Smooth muscle cell (in vitro differentiated cells): Measurements from ENCODE around the gene CALCOCO2. TPM values are rescaled to one million over a fixed set of nuclear protein-coding genes. Genes with fewer than 3 reads are reported as not detected.

Experiments used
- DNase-seq: peaks from one replicate; lab custom pipeline; 2025; ENCODE audit not compliant: unreplicated experiment; lab: John Stamatoyannopoulos, UW
- H2AFZ ChIP-seq: fragments of 200-600 bp; sonication (generic); 2 replicates; pipeline ENCODE4 v1.6.0; 2016; ENCODE audit warnings: antibody characterized with exemption, low read depth, mild to moderate bottlenecking
- H3F3A ChIP-seq: fragments of 200-600 bp; sonication (generic); 2 replicates; pipeline ENCODE4 v1.6.0; 2017; ENCODE audit warnings: antibody characterized with exemption, low read depth
- H3K27ac ChIP-seq: fragments of 200-600 bp; sonication (generic); 2 replicates; pipeline ENCODE4 v1.5.1; 2016; ENCODE audit warnings: low read depth, mild to moderate bottlenecking
- H3K27me3 ChIP-seq: fragments of 200-600 bp; sonication (generic); 2 replicates; pipeline ENCODE4 v1.6.1; 2016; ENCODE audit warnings: low read depth, mild to moderate bottlenecking
- H3K36me3 ChIP-seq: fragments of 200-600 bp; sonication (generic); 2 replicates; pipeline ENCODE4 v1.5.1; 2016; ENCODE audit warnings: low read depth
- H3K4me1 ChIP-seq: fragments of 200-600 bp; sonication (generic); 2 replicates; pipeline ENCODE4 v1.5.1; 2016; ENCODE audit warnings: low read depth
- H3K4me2 ChIP-seq: fragments of 200-600 bp; sonication (generic); 2 replicates; pipeline ENCODE4 v1.6.0; 2016; ENCODE audit warnings: mild to moderate bottlenecking
- H3K4me3 ChIP-seq: fragments of 200-600 bp; sonication (generic); 2 replicates; pipeline ENCODE4 v1.5.1; 2016; ENCODE audit warnings: mild to moderate bottlenecking
- H3K79me2 ChIP-seq: fragments of 200-600 bp; sonication (generic); 2 replicates; pipeline ENCODE4 v1.6.0; 2016; ENCODE audit warnings: low read depth, mild to moderate bottlenecking
- H3K9ac ChIP-seq: fragments of 200-600 bp; sonication (generic); 2 replicates; pipeline ENCODE4 v1.6.0; 2016; ENCODE audit warnings: low read depth
- H3K9me3 ChIP-seq: fragments of 200-600 bp; sonication (generic); replicated peaks from 2 replicates; pipeline ENCODE4 v1.5.1; 2016; ENCODE audit warnings: low read depth
- H4K20me1 ChIP-seq: fragments of 200-600 bp; sonication (generic); 2 replicates; pipeline ENCODE4 v1.6.0; 2016; ENCODE audit warnings: low read depth
- WGBS: methylation state at CpG from one replicate; pipeline ENCODE4 v1.1.7; 2016; ENCODE audit warnings: low lambda C conversion rate; 5-methylcytosine and 5-hydroxymethylcytosine counted together
- polyA plus RNA-seq: library from polyadenylated mRNA; unstranded; fragments of >200 nt; fragmentation: Nextera tagmentation; extraction: Ambion mirVana; gene quantifications from 2 replicates; pipeline ENCODE4 v1.2.1, GENCODE V29; 2016
- total RNA-seq: library from RNA; depleted of rRNA; stranded (reverse); fragments of >200 nt; gene quantifications from 2 replicates; pipeline ENCODE4 v1.2.3, GENCODE V29; 2014
- TF ChIP-seq, protein P1 (sequence below): fragments of 200-600 bp; sonication (generic); IDR thresholded peaks from 2 replicates; pipeline ENCODE4 v1.5.1; 2017; ENCODE audit warnings: borderline replicate concordance, mild to moderate bottlenecking, antibody characterized with exemption; ENCODE audit not compliant: insufficient read depth, poor library complexity, severe bottlenecking

CALCOCO2 gene
- total and polyA plus RNA-seq, 2 experiments from 2014 or later, result 52.5 to 55.7 TPM

DNA sequence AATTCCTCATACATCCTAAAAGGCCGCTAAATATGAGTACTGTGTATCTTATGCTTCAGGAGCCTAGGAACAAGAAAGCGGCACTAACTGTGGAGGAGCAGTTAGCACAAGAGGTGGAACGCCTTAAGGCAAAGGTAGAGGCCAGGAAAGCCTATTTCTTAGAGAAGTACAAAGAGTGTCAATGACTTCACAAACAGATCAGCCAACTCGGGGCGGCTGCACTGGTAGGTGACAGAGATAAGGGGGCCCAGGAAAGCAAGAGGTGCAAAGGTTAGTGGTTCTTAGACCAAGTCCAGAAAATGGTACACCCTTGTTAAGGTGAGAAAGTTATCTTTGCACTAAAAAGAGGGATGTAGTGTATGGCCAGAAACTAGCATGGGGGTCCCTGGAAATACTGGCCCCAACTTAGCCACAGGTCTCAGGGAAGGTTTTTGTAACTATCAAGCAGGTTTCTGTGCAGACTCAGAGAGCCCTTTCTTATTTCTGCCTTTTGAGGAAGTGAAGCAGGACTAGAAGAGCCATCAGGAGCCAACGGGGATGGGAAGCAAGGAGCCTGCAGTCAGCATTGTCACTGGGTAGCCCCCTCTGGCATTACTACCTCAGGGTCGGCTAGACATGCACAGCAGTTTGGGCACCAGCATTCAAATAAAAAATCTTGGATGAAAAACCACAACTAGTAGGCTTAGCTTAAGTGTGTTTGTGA is 24.1 kb downstream of the CALCOCO2 start:
- no peaks in the 10 kb centered on the region for H3K4me1 ChIP-seq
- 94% methylated on average over 7 of the region's 7 CpGs for whole genome bisulfite sequencing
- no peaks in the 10 kb centered on the region for H3K79me2 ChIP-seq
- no peak overlapping the region for H3K27ac ChIP-seq
- H3K36me3 ChIP-seq, result no peaks in the 10 kb centered on the region
- no peak overlapping the region for H3K4me3 ChIP-seq
- TF ChIP-seq, protein P1, sequence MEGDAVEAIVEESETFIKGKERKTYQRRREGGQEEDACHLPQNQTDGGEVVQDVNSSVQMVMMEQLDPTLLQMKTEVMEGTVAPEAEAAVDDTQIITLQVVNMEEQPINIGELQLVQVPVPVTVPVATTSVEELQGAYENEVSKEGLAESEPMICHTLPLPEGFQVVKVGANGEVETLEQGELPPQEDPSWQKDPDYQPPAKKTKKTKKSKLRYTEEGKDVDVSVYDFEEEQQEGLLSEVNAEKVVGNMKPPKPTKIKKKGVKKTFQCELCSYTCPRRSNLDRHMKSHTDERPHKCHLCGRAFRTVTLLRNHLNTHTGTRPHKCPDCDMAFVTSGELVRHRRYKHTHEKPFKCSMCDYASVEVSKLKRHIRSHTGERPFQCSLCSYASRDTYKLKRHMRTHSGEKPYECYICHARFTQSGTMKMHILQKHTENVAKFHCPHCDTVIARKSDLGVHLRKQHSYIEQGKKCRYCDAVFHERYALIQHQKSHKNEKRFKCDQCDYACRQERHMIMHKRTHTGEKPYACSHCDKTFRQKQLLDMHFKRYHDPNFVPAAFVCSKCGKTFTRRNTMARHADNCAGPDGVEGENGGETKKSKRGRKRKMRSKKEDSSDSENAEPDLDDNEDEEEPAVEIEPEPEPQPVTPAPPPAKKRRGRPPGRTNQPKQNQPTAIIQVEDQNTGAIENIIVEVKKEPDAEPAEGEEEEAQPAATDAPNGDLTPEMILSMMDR, result no peak
- no peaks in the 10 kb centered on the region for H3K9me3 ChIP-seq
- H3F3A ChIP-seq, result no peaks in the 10 kb centered on the region
- no peak overlapping the region for H3K4me2 ChIP-seq
- H4K20me1 ChIP-seq, result no peaks in the 10 kb centered on the region
- no peak overlapping the region for H2AFZ ChIP-seq
- H3K9ac ChIP-seq, result no peak overlapping the region
- no peaks in the 10 kb centered on the region for H3K27me3 ChIP-seq
- no peak for DNase-seq

DNA sequence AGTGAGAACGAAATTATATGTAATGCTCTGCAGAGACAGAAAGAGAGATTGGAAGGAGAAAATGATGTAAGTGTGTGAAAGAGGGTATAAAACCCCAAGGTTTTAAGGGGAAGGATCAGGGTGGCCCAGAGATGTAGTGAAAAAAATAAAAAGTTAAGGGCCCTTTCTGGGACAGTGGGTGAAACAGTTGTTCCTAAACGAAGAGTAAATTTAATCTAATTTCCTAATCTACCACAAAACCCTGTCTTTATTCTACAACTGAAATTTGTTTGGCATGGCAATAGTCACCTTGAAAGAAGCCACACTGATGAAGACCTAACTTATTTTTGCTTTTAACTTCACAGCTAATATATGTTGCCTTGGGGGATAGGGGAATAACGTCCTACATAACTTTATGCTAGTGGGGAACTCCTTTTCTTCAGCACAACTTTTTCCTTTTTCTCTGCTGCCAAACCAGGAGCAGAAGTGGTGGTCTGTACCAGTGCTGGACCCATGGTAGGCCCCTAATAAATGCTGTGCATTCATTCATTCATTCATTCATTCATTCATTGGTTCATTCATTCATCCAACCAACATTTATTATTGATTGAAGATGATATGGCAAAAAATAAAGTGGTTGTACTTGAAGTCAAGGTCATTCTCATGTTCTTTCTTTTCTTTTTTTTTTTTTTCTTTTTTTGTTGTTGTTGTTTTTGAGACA is 25.4 kb downstream of the CALCOCO2 start:
- Histone ChIP-seq H3K79me2 (no peaks in the 10 kb centered on the region), H3K36me3 (no peaks in the 10 kb centered on the region), H2AFZ (no peak overlapping the region), H3K27ac (no peak overlapping the region), H3K4me2 (no peak overlapping the region), H3K27me3 (no peaks in the 10 kb centered on the region), H4K20me1 (no peaks in the 10 kb centered on the region), H3K4me3 (no peak overlapping the region), H3K9me3 (no peaks in the 10 kb centered on the region), H3K9ac (no peak overlapping the region), H3K4me1 (no peaks in the 10 kb centered on the region), H3F3A (no peaks in the 10 kb centered on the region)
- DNase-seq, result no peak
- TF ChIP-seq, protein P1, result no peak
- 90% methylated on average over 3 of the region's 3 CpGs for WGBS

DNA sequence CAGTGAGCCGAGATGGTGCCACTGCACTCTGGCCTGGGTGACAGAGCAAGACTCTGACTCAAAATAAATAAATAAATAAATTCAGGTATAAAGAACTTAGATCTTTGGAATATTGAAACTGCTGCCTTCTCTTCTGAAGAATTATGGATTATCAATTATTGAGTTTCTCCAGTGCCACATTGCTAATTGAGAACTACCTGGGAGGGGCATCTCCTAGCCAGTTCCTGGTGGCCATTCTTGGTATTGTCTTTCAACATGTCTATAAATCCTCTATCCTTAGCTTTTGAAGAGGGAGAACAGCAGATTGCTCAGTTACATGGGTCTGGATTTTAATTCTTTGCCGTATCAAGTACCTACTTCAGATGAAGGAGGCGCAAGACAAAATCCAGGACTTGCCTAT is 29.2 kb downstream of the CALCOCO2 start:
- 99% methylated on average over 3 of the region's 3 CpGs for WGBS
- Histone ChIP-seq H3K36me3 (peaks cover 6% of the 10 kb centered on the region), H3K4me3 (no peak overlapping the region), H3K9me3 (no peaks in the 10 kb centered on the region), H3K27me3 (no peaks in the 10 kb centered on the region), H3K79me2 (no peaks in the 10 kb centered on the region), H3K27ac (no peak overlapping the region), H4K20me1 (no peaks in the 10 kb centered on the region), H3F3A (no peaks in the 10 kb centered on the region), H2AFZ (no peak overlapping the region), H3K4me2 (no peak overlapping the region), H3K4me1 (no peaks in the 10 kb centered on the region), H3K9ac (no peak overlapping the region)
- TF ChIP-seq, protein P1, result peak; percentile 21
- no peak for DNase-seq
